ENCODE results near the gene RIBC1. TPM values are rescaled to one million over a fixed set of nuclear protein-coding genes. Genes with fewer than 3 reads are reported as not detected.

RIBC1 gene
- total RNA-seq, 1 experiment from 2014 or later: 0.61 TPM

GRCh38 chrX:53471346-53471745 is 48.7 kb downstream of the RIBC1 start:
- ATAC-seq: no peak

More at GRCh38 chrX:53471346-53471745, 48.7 kb downstream of the RIBC1 start:
- H4K20me1 ChIP-seq (ENCODE audit: insufficient read depth): no peaks in the 10 kb centered on the region
- no peaks in the 10 kb centered on the region for H3K27me3 ChIP-seq (ENCODE audit: insufficient read depth, low read length)
- no peak for DNase-seq (ENCODE audit: low read depth, low spot score)
- no peak overlapping the region for H3K9ac ChIP-seq (ENCODE audit: low read length)
- TF ChIP-seq CEBPB (IDR thresholded peaks at IDR 0.05; ENCODE audit: low read depth): no peak
- TF ChIP-seq EZH2 (IDR thresholded peaks at IDR 0.05): no peak
- TF ChIP-seq EZH2phosphoT487 (IDR thresholded peaks at IDR 0.05; ENCODE audit: borderline replicate concordance): no peak
- TF ChIP-seq, protein P1, sequence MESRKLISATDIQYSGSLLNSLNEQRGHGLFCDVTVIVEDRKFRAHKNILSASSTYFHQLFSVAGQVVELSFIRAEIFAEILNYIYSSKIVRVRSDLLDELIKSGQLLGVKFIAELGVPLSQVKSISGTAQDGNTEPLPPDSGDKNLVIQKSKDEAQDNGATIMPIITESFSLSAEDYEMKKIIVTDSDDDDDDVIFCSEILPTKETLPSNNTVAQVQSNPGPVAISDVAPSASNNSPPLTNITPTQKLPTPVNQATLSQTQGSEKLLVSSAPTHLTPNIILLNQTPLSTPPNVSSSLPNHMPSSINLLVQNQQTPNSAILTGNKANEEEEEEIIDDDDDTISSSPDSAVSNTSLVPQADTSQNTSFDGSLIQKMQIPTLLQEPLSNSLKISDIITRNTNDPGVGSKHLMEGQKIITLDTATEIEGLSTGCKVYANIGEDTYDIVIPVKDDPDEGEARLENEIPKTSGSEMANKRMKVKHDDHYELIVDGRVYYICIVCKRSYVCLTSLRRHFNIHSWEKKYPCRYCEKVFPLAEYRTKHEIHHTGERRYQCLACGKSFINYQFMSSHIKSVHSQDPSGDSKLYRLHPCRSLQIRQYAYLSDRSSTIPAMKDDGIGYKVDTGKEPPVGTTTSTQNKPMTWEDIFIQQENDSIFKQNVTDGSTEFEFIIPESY (IDR thresholded peaks at IDR 0.05; ENCODE audit: extremely low read depth, insufficient replicate concordance, low read length): no peak
- no peak for TF ChIP-seq ATF3 (IDR thresholded peaks at IDR 0.05)
- TF ChIP-seq, protein P2, sequence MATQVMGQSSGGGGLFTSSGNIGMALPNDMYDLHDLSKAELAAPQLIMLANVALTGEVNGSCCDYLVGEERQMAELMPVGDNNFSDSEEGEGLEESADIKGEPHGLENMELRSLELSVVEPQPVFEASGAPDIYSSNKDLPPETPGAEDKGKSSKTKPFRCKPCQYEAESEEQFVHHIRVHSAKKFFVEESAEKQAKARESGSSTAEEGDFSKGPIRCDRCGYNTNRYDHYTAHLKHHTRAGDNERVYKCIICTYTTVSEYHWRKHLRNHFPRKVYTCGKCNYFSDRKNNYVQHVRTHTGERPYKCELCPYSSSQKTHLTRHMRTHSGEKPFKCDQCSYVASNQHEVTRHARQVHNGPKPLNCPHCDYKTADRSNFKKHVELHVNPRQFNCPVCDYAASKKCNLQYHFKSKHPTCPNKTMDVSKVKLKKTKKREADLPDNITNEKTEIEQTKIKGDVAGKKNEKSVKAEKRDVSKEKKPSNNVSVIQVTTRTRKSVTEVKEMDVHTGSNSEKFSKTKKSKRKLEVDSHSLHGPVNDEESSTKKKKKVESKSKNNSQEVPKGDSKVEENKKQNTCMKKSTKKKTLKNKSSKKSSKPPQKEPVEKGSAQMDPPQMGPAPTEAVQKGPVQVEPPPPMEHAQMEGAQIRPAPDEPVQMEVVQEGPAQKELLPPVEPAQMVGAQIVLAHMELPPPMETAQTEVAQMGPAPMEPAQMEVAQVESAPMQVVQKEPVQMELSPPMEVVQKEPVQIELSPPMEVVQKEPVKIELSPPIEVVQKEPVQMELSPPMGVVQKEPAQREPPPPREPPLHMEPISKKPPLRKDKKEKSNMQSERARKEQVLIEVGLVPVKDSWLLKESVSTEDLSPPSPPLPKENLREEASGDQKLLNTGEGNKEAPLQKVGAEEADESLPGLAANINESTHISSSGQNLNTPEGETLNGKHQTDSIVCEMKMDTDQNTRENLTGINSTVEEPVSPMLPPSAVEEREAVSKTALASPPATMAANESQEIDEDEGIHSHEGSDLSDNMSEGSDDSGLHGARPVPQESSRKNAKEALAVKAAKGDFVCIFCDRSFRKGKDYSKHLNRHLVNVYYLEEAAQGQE (IDR thresholded peaks at IDR 0.05; ENCODE audit: low read depth): no peak
- no peak for TF ChIP-seq POLR2A (IDR thresholded peaks at IDR 0.05; ENCODE audit: borderline replicate concordance, extremely low read depth, insufficient read depth, insufficient read length)
- no peak for TF ChIP-seq JUND (IDR thresholded peaks at IDR 0.05)
- TF ChIP-seq YY1 (IDR thresholded peaks at IDR 0.05; ENCODE audit: extremely low read depth, insufficient replicate concordance, low read depth, low read length): no peak
- TF ChIP-seq FOSL1 (IDR thresholded peaks at IDR 0.05; ENCODE audit: low read depth): no peak
- no peak for TF ChIP-seq ZNF274 (IDR thresholded peaks at IDR 0.05; ENCODE audit: low read depth, low read length)
- TF ChIP-seq CBX3 (IDR thresholded peaks at IDR 0.05; ENCODE audit: low read depth): no peak
- no peak for TF ChIP-seq SRF (IDR thresholded peaks at IDR 0.05; ENCODE audit: low read depth)
- ChIA-PET RAD21 (ENCODE audit: low non-redundant PET in 1 of 2, low total read pairs in 2 of 2, uncharacterized antibody in 2 of 2, unreplicated experiment in 2 of 2) (no interaction called here), POLR2A (no interaction called here), CTCF (no interaction called here)
- BruUV-seq (replicated peaks): no TSS peak
- H3K36me3 ChIP-seq (ENCODE audit: control insufficient read depth in 1 of 2, insufficient read depth in 2 of 2, low read length in 2 of 2): no peaks in the 10 kb centered on the region
- no peak overlapping the region for H3K27ac ChIP-seq (ENCODE audit: low read depth, low read length)
- no peaks in the 10 kb centered on the region for H3K4me1 ChIP-seq (ENCODE audit: control insufficient read depth in 1 of 2, insufficient read depth in 2 of 2, low read length in 2 of 2)
- no peaks in the 10 kb centered on the region for H3K9me3 ChIP-seq (ENCODE audit: control insufficient read depth in 1 of 2, insufficient read depth in 1 of 2, low read depth in 1 of 2, low read length in 2 of 2)
- intact Hi-C loops (cut with micrococcal nuclease): no loop called here
- H3K4me3 ChIP-seq (replicated peaks in 1 of 2; ENCODE audit: low read depth in 1 of 2, low read length in 2 of 2): no peak overlapping the region
- no peak overlapping the region for H2AFZ ChIP-seq (ENCODE audit: low read depth, low read length, poor library complexity, severe bottlenecking)
- no peaks in the 10 kb centered on the region for H3K9me2 ChIP-seq (ENCODE audit: insufficient read depth)
- H3K79me2 ChIP-seq (ENCODE audit: insufficient read depth, low read length): no peaks in the 10 kb centered on the region
- H3K4me2 ChIP-seq (ENCODE audit: low read length): no peak overlapping the region
